ENCODE data around the gene WWC1. TPM values are rescaled to one million over a fixed set of nuclear protein-coding genes. Genes with fewer than 3 reads are reported as not detected.

WWC1 gene
- total RNA-seq, 1 donor from 2014 or later: 13.7 TPM

GRCh38 chr5:168409591-168410458 is 118.4 kb downstream of the WWC1 start:
- no peak for TF ChIP-seq CTCF (conservative IDR thresholded peaks at IDR 0.05)
- peaks cover 16% of the 10 kb centered on the region for H3K4me1 Mint-ChIP-seq
- no peaks in the 10 kb centered on the region for H3K36me3 Mint-ChIP-seq (ENCODE audit: low read depth)
- no peak for DNase-seq (ENCODE audit: low read depth, low spot score)
- H3K4me3 Mint-ChIP-seq: no peak overlapping the region
- H3K27me3 Mint-ChIP-seq (ENCODE audit: low read depth): no peaks in the 10 kb centered on the region
- peak overlapping the region; percentile 82 for H3K27ac Mint-ChIP-seq (ENCODE audit: unreplicated experiment)
- no peaks in the 10 kb centered on the region for H3K9me3 Mint-ChIP-seq

GRCh38 chr5:168411871-168412270 is 120.4 kb downstream of the WWC1 start:
- Mint-ChIP-seq H3K27me3 (ENCODE audit: low read depth) (no peaks in the 10 kb centered on the region), H3K9me3 (no peaks in the 10 kb centered on the region), H3K36me3 (ENCODE audit: low read depth) (no peaks in the 10 kb centered on the region), H3K4me3 (no peak overlapping the region), H3K27ac (ENCODE audit: unreplicated experiment) (no peak overlapping the region), H3K4me1 (peaks cover 10% of the 10 kb centered on the region)
- no peak for TF ChIP-seq CTCF (conservative IDR thresholded peaks at IDR 0.05)
- no peak for DNase-seq (ENCODE audit: low read depth, low spot score)

- no peaks in the 10 kb centered on the region for H3K36me3 Mint-ChIP-seq (ENCODE audit: low read depth)
- peaks cover 10% of the 10 kb centered on the region for H3K4me1 Mint-ChIP-seq
- no peaks in the 10 kb centered on the region for H3K27me3 Mint-ChIP-seq (ENCODE audit: low read depth)
- H3K9me3 Mint-ChIP-seq: no peaks in the 10 kb centered on the region
- H3K4me3 Mint-ChIP-seq: no peak overlapping the region
- peak overlapping the region; percentile 13 for H3K27ac Mint-ChIP-seq (ENCODE audit: unreplicated experiment)
- no peak for DNase-seq (ENCODE audit: low read depth, low spot score)
- TF ChIP-seq CTCF (conservative IDR thresholded peaks at IDR 0.05): no peak
These were observed 121.6 kb downstream of the WWC1 start for GRCh38 chr5:168413062-168413461.

GRCh38 chr5:168413596-168413995 is 122.2 kb downstream of the WWC1 start:
- Mint-ChIP-seq H3K27me3 (ENCODE audit: low read depth) (no peaks in the 10 kb centered on the region), H3K27ac (ENCODE audit: unreplicated experiment) (no peak overlapping the region), H3K4me1 (peaks cover 10% of the 10 kb centered on the region), H3K4me3 (no peak overlapping the region), H3K9me3 (no peaks in the 10 kb centered on the region), H3K36me3 (ENCODE audit: low read depth) (no peaks in the 10 kb centered on the region)
- DNase-seq (ENCODE audit: low read depth, low spot score): no peak
- TF ChIP-seq CTCF (conservative IDR thresholded peaks at IDR 0.05): no peak

GRCh38 chr5:168415401-168415800 is 124.0 kb downstream of the WWC1 start:
- TF ChIP-seq CTCF (conservative IDR thresholded peaks at IDR 0.05): no peak
- no peak for DNase-seq (ENCODE audit: low read depth, low spot score)
- H3K27ac Mint-ChIP-seq (ENCODE audit: unreplicated experiment): no peak overlapping the region
- no peaks in the 10 kb centered on the region for H3K36me3 Mint-ChIP-seq (ENCODE audit: low read depth)
- no peak overlapping the region for H3K4me3 Mint-ChIP-seq
- H3K9me3 Mint-ChIP-seq: no peaks in the 10 kb centered on the region
- H3K4me1 Mint-ChIP-seq: no peaks in the 10 kb centered on the region
- H3K27me3 Mint-ChIP-seq (ENCODE audit: low read depth): no peaks in the 10 kb centered on the region

Data from neural crest cell (in vitro differentiated cells).